Measurements from ENCODE around the gene RBM12. TPM values are rescaled to one million over a fixed set of nuclear protein-coding genes. Genes with fewer than 3 reads are reported as not detected.

The RBM12 gene
- total RNA-seq, 1 donor from 2014 or later, result 8.9 TPM

GRCh38 chr20:35607003-35607735 is 57.5 kb downstream of the RBM12 start:
- Histone ChIP-seq H3K9me3 (no peaks in the 10 kb centered on the region), H3K27ac (no peak overlapping the region), H3K4me1 (no peaks in the 10 kb centered on the region), H3K4me3 (no peak overlapping the region), H3K27me3 (no peaks in the 10 kb centered on the region), H3K36me3 (no peaks in the 10 kb centered on the region)
- TF ChIP-seq CTCF (IDR thresholded peaks at IDR 0.05), result no peak
- intact Hi-C loops (cut with DNase I), result no loop called here
- DNase-seq (ENCODE audit: low spot score in 2 of 2), result no peak

GRCh38 chr20:35606127-35606526 is 58.6 kb downstream of the RBM12 start:
- H3K4me3 ChIP-seq, result no peak overlapping the region
- no peak overlapping the region for H3K27ac ChIP-seq
- no peak for TF ChIP-seq CTCF (IDR thresholded peaks at IDR 0.05)
- H3K27me3 ChIP-seq, result no peaks in the 10 kb centered on the region
- intact Hi-C loops (cut with DNase I), result no loop called here
- DNase-seq (ENCODE audit: low spot score in 2 of 2), result no peak
- H3K9me3 ChIP-seq, result no peaks in the 10 kb centered on the region
- no peaks in the 10 kb centered on the region for H3K36me3 ChIP-seq
- H3K4me1 ChIP-seq, result peaks cover 3 to 9% of the 10 kb centered on the region in 2 donors

- Histone ChIP-seq H3K36me3 (no peaks in the 10 kb centered on the region), H3K4me1 (peaks cover 10 to 14% of the 10 kb centered on the region in 2 donors), H3K4me3 (no peak overlapping the region), H3K27me3 (no peaks in the 10 kb centered on the region), H3K9me3 (no peaks in the 10 kb centered on the region), H3K27ac (no peak overlapping the region)
- DNase-seq (ENCODE audit: low spot score in 2 of 2), result no peak
- TF ChIP-seq CTCF (IDR thresholded peaks at IDR 0.05), result no peak
- intact Hi-C loops (cut with DNase I), result loop anchor here (5.0 kb wide), 2 partner anchors 58 to 93 kb away; partner anchors contain the start of genes CPNE1, NFS1, RBM12 and ROMO1
These were observed 60.3 kb downstream of the RBM12 start for GRCh38 chr20:35604449-35604747.

- Histone ChIP-seq H3K4me1 (peaks cover 10 to 14% of the 10 kb centered on the region in 2 donors), H3K4me3 (no peak overlapping the region), H3K9me3 (no peaks in the 10 kb centered on the region), H3K27me3 (no peaks in the 10 kb centered on the region), H3K27ac (no peak overlapping the region), H3K36me3 (no peaks in the 10 kb centered on the region)
- intact Hi-C loops (cut with DNase I), result loop anchor here (5.0 kb wide), 2 partner anchors 58 to 93 kb away; partner anchors contain the start of genes CPNE1, NFS1, RBM12 and ROMO1
- no peak for TF ChIP-seq CTCF (IDR thresholded peaks at IDR 0.05)
- no peak for DNase-seq (ENCODE audit: low spot score in 2 of 2)
These were observed 60.8 kb downstream of the RBM12 start for GRCh38 chr20:35603695-35604448.

GRCh38 chr20:35602851-35603495 is 61.7 kb downstream of the RBM12 start:
- intact Hi-C loops (cut with DNase I), result loop anchor here (5.0 kb wide), 2 partner anchors 59 to 94 kb away; partner anchors contain the start of genes CPNE1, NFS1, RBM12 and ROMO1

More at GRCh38 chr20:35602851-35603495, 61.7 kb downstream of the RBM12 start:
- H3K27me3 ChIP-seq, result no peaks in the 10 kb centered on the region
- DNase-seq (ENCODE audit: low spot score in 2 of 2), result no peak
- no peak overlapping the region for H3K4me3 ChIP-seq
- peaks cover 10 to 14% of the 10 kb centered on the region in 2 donors for H3K4me1 ChIP-seq
- no peak for TF ChIP-seq CTCF (IDR thresholded peaks at IDR 0.05)
- no peaks in the 10 kb centered on the region for H3K9me3 ChIP-seq
- H3K36me3 ChIP-seq, result no peaks in the 10 kb centered on the region
- no peak overlapping the region for H3K27ac ChIP-seq

All from ascending aorta (tissue), 2 donors.